ENCODE results near the gene KCNJ4. TPM values are rescaled to one million over a fixed set of nuclear protein-coding genes. Genes with fewer than 3 reads are reported as not detected.
"Not testable (repeated sequence)": the region's sequence is repeated elsewhere in the genome, so short reads cannot be mapped to it uniquely, and the experiment has no call there.

KCNJ4 gene
- total RNA-seq, 1 experiment from 2014 or later, result 3.4 TPM

- not testable (repeated sequence) for DNase-seq; H3K4me3 ChIP-seq (ENCODE audit: insufficient read depth, low read depth, low read length); H3K27me3 ChIP-seq (ENCODE audit: control insufficient read depth, insufficient read depth, low read length); H3K36me3 ChIP-seq (replicated peaks; ENCODE audit: control insufficient read depth, insufficient read depth, low read length)
Measured at GRCh38 chr22:38388506-38389427, 66.2 kb downstream of the KCNJ4 start.

GRCh38 chr22:38386918-38387317 is 68.1 kb downstream of the KCNJ4 start:
- not testable (repeated sequence) for H3K4me3 ChIP-seq (ENCODE audit: insufficient read depth, low read depth, low read length); DNase-seq; H3K27me3 ChIP-seq (ENCODE audit: control insufficient read depth, insufficient read depth, low read length); H3K36me3 ChIP-seq (replicated peaks; ENCODE audit: control insufficient read depth, insufficient read depth, low read length)

- Histone ChIP-seq H3K36me3 (replicated peaks; ENCODE audit: control insufficient read depth, insufficient read depth, low read length) (no peaks in the 10 kb centered on the region; the same call in 1 of the 2 replicates), H3K27me3 (ENCODE audit: control insufficient read depth, insufficient read depth, low read length) (no peaks in the 10 kb centered on the region), H3K4me3 (ENCODE audit: insufficient read depth, low read depth, low read length) (no peak overlapping the region)
- no peak for DNase-seq
Measured at GRCh38 chr22:38383417-38383816, 71.6 kb downstream of the KCNJ4 start.

GRCh38 chr22:38381371-38381770 is 73.6 kb downstream of the KCNJ4 start:
- H3K36me3 ChIP-seq (replicated peaks; ENCODE audit: control insufficient read depth, insufficient read depth, low read length); H3K27me3 ChIP-seq (ENCODE audit: control insufficient read depth, insufficient read depth, low read length); DNase-seq; H3K4me3 ChIP-seq (ENCODE audit: insufficient read depth, low read depth, low read length): not testable (repeated sequence)

Other genes with a start within 250 kb of the KCNJ4 start
- gene TMEM184B, start 182.2 kb downstream of the KCNJ4 start, total RNA-seq (2014; rRNA removed; shearing (Covaris generic)), result 44.5 and 46.9 TPM in 2 replicates
- gene CSNK1E, start 137.8 kb downstream of the KCNJ4 start, total RNA-seq (2014; rRNA removed; shearing (Covaris generic)), result 307 and 335 TPM in 2 replicates
- gene KDELR3, start 12.9 kb upstream of the KCNJ4 start, total RNA-seq (2014; rRNA removed; shearing (Covaris generic)), result 4.5 and 8.2 TPM in 2 replicates
- gene DDX17, start 51.1 kb upstream of the KCNJ4 start, total RNA-seq (2014; rRNA removed; shearing (Covaris generic)), result 257 and 288 TPM in 2 replicates
- gene DMC1, start 115.0 kb upstream of the KCNJ4 start, total RNA-seq (2014; rRNA removed; shearing (Covaris generic)), result 9.8 and 20.4 TPM in 2 replicates
- 1.2 and 3.8 TPM in 2 replicates for gene FAM227A, start 201.2 kb upstream of the KCNJ4 start, total RNA-seq (2014; rRNA removed; shearing (Covaris generic))
- gene CBY1, start 201.4 kb upstream of the KCNJ4 start, total RNA-seq (2014; rRNA removed; shearing (Covaris generic)), result 13.3 and 21.1 TPM in 2 replicates
- 70.8 and 79.3 TPM in 2 replicates for gene TOMM22, start 226.8 kb upstream of the KCNJ4 start, total RNA-seq (2014; rRNA removed; shearing (Covaris generic))
- gene JOSD1, start 245.7 kb upstream of the KCNJ4 start, total RNA-seq (2014; rRNA removed; shearing (Covaris generic)), result 33.8 and 34.2 TPM in 2 replicates

Measured in H7 (cell line).